HepG2 (cell line): ENCODE data around the gene RANBP3. TPM values are rescaled to one million over a fixed set of nuclear protein-coding genes. Genes with fewer than 3 reads are reported as not detected.

Experiments used
- AHDC1 ChIP-seq: sonication (generic); formaldehyde crosslinking; IDR thresholded peaks from 2 replicates; pipeline ENCODE4 v1.5.1; 2020; ENCODE audit warnings: mild to moderate bottlenecking, missing genetic modification reagents, borderline replicate concordance
- DMTF1 ChIP-seq: sonication (generic); formaldehyde crosslinking; IDR thresholded peaks from 2 replicates; pipeline ENCODE4 v1.4.0; 2020; ENCODE audit warnings: mild to moderate bottlenecking, missing genetic modification reagents
- ELF1 ChIP-seq: sonication (generic); formaldehyde crosslinking; IDR thresholded peaks from 2 replicates; pipeline ENCODE4 v1.4.0; 2020; ENCODE audit warnings: missing genetic modification reagents
- FOXA1 ChIP-seq, 2 experiments: fragments of 450-650 bp in 1 of 2; sonication (generic) in 1 of 2; formaldehyde crosslinking in 1 of 2; IDR thresholded peaks; 2 replicates each; pipeline versions ENCODE4 v1.4.0 to v1.6.1; 2016 to 2020; ENCODE audit warnings: missing genetic modification reagents in 1 of 2
- HMG20A ChIP-seq: IDR thresholded peaks from 2 replicates; pipeline ENCODE4 v1.6.1; 2016; ENCODE audit warnings: borderline replicate concordance
- IRF1 ChIP-seq: sonication (generic); formaldehyde crosslinking; IDR thresholded peaks from 2 replicates; pipeline ENCODE4 v1.4.0; 2020; ENCODE audit warnings: low read depth, mild to moderate bottlenecking, missing genetic modification reagents
- REPIN1 ChIP-seq: sonication (generic); formaldehyde crosslinking; IDR thresholded peaks from 2 replicates; pipeline ENCODE4 v1.8.0; 2022; ENCODE audit warnings: missing genetic modification reagents, low read depth, mild to moderate bottlenecking, borderline replicate concordance
- SRF ChIP-seq: IDR thresholded peaks from 2 replicates; pipeline ENCODE4 v1.6.1; 2011; ENCODE audit warnings: mild to moderate bottlenecking, low read depth, low read length, moderate library complexity
- SRSF1 ChIP-seq: fragments of 200-400 bp; formaldehyde crosslinking; optimal IDR thresholded peaks from 2 replicates; pipeline ENCODE3; 2017; ENCODE audit warnings: mild to moderate bottlenecking, low read depth, low read length, moderate library complexity
- THAP7 ChIP-seq: sonication (generic); formaldehyde crosslinking; IDR thresholded peaks from 2 replicates; pipeline ENCODE4 v1.8.1; 2023; ENCODE audit warnings: mild to moderate bottlenecking, missing genetic modification reagents
- ZNF232 ChIP-seq: sonication (generic); formaldehyde crosslinking; IDR thresholded peaks from 2 replicates; pipeline ENCODE4 v1.4.0; 2020; ENCODE audit warnings: missing genetic modification reagents, borderline replicate concordance
- ZNF670 ChIP-seq: sonication (generic); formaldehyde crosslinking; IDR thresholded peaks from 2 replicates; pipeline ENCODE4 v1.8.0; 2022; ENCODE audit warnings: mild to moderate bottlenecking, missing genetic modification reagents, borderline replicate concordance
- ZNF784 ChIP-seq: sonication (generic); formaldehyde crosslinking; IDR thresholded peaks from 2 replicates; pipeline ENCODE4 v1.5.1; 2020; ENCODE audit warnings: missing genetic modification reagents, mild to moderate bottlenecking, borderline replicate concordance
- polyA plus RNA-seq, 8 experiments: library from polyadenylated mRNA; depleted of rRNA in 3 of 8; stranded (reverse) in 7 of 8; unstranded in 1 of 8; fragments of >200 nt; fragmentation: Illumina TruSeq in 4 of 8; extraction: Trizol in 4 of 8; gene quantifications; 2 replicates each; pipeline versions ENCODE4 v1.2.1 to v1.2.3, GENCODE V29; 2011 to 2016; ENCODE audit warnings: low read depth in 4 of 8, missing spikeins in 1 of 8, mixed read lengths in 1 of 8; ENCODE audit not compliant: insufficient read depth in 1 of 8
- total RNA-seq, 5 experiments: library from RNA; depleted of rRNA; stranded (reverse); fragments of >200 nt; fragmentation: Illumina TruSeq; extraction: Trizol; gene quantifications; 2 replicates each; pipeline ENCODE4 v1.2.3, GENCODE V29; 2016; ENCODE audit warnings: low read depth in 1 of 5

Gene RANBP3
- total and polyA plus RNA-seq, 2 of the 13 experiments (the other 11 are each of a cell fraction or from before 2014, with no cell fraction given) = 39.5 to 149 TPM

GRCh38 chr19:5908773-5909442 lies 69.0 kb downstream of the RANBP3 start (continued):
- TF ChIP-seq DMTF1 (CRISPR knock-in tag) = no peak
- TF ChIP-seq ZNF670 = no peak
- no peak for TF ChIP-seq AHDC1 (CRISPR knock-in tag)
- peak; percentile 35 for TF ChIP-seq SRSF1
- no peak for TF ChIP-seq ELF1
- TF ChIP-seq THAP7 (CRISPR knock-in tag) = no peak
- TF ChIP-seq ZNF784 (CRISPR knock-in tag) = no peak
- TF ChIP-seq IRF1 (CRISPR knock-in tag) = no peak
- no peak for TF ChIP-seq ZNF232 (CRISPR knock-in tag)
- TF ChIP-seq HMG20A (CRISPR knock-in tag) = peak; percentile 46; the same call in 1 of the 2 replicates
- TF ChIP-seq REPIN1 (CRISPR knock-in tag) = peak; percentile 70; the same call in 1 of the 2 replicates
- TF ChIP-seq FOXA1 (IDR thresholded peaks at IDR 0.05) = no peak
- TF ChIP-seq FOXA1 (CRISPR knock-in tag; IDR thresholded peaks at IDR 0.05) = peak; percentile 43; the same call in 1 of the 2 replicates
- no peak for TF ChIP-seq SRF
